ENCODE measurements around the gene IL17B. TPM values are rescaled to one million over a fixed set of nuclear protein-coding genes. Genes with fewer than 3 reads are reported as not detected.

IL17B gene
- total RNA-seq, 2 donors from 2014 or later: not detected

DNA sequence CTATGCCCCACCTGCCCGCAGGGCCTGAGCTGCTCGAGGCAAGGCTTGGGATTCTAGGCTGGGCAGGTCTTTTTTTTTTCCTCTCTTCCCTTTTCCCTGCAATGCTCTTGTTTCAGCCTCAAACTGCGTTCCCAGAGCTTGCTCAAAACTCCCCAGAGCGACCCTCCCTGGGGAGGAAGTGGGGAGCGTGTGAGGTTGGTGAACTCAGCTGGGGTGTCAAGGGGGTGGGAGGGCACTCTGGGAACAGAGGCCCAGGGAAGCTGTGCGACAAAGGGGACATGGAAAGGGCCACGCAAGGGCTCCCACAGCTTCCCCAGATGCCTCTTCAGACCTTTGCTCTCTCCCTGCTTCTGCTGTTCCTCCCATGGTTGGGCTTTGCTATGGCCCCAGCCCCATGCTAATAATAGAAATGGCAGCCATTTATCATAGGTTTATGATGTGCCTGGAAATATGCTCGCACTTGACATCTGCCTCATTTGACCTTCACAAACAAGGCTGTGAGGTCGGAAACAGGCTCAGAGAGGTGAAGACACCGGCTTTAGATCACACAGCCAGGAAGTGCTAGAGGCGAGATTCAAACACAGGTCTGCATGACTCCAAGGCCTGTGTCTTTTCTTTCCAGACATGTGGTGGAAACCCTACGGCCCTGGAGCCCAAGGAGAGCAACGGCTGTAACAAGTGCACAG is 40.9 kb upstream of the IL17B start:
- Mint-ChIP-seq H3K27ac (no peak overlapping the region), H3K9me3 (no peaks in the 10 kb centered on the region), H3K36me3 (ENCODE audit: low read depth) (no peaks in the 10 kb centered on the region), H3K27me3 (ENCODE audit: insufficient read depth) (no peaks in the 10 kb centered on the region), H3K4me3 (no peak overlapping the region), H3K4me1 (peaks cover 26% of the 10 kb centered on the region)
- H3K9ac ChIP-seq (ENCODE audit: extremely low read depth, low read length, poor library complexity, severe bottlenecking): no peak overlapping the region
- 92% methylated on average over 7 to 13 of the region's 13 CpGs for WGBS, 2 experiments (ENCODE audit: insufficient coverage in 1 of 2, insufficient read length in 1 of 2)
- H3K27me3 ChIP-seq (ENCODE audit: control insufficient read depth, insufficient read depth, low read length, poor library complexity, severe bottlenecking): no peaks in the 10 kb centered on the region
- TF ChIP-seq, protein P1, sequence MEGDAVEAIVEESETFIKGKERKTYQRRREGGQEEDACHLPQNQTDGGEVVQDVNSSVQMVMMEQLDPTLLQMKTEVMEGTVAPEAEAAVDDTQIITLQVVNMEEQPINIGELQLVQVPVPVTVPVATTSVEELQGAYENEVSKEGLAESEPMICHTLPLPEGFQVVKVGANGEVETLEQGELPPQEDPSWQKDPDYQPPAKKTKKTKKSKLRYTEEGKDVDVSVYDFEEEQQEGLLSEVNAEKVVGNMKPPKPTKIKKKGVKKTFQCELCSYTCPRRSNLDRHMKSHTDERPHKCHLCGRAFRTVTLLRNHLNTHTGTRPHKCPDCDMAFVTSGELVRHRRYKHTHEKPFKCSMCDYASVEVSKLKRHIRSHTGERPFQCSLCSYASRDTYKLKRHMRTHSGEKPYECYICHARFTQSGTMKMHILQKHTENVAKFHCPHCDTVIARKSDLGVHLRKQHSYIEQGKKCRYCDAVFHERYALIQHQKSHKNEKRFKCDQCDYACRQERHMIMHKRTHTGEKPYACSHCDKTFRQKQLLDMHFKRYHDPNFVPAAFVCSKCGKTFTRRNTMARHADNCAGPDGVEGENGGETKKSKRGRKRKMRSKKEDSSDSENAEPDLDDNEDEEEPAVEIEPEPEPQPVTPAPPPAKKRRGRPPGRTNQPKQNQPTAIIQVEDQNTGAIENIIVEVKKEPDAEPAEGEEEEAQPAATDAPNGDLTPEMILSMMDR (conservative IDR thresholded peaks at IDR 0.05): no peak
- H3K27ac ChIP-seq (ENCODE audit: low read depth, low read length): peak overlapping the region; percentile 50
- no peak overlapping the region for H3K4me3 ChIP-seq (ENCODE audit: low read length)
- no peak for DNase-seq
- H3K9me3 ChIP-seq (ENCODE audit: control insufficient read depth, low read length): no peaks in the 10 kb centered on the region
- no peaks in the 10 kb centered on the region for H3K36me3 ChIP-seq (ENCODE audit: control insufficient read depth, insufficient read depth, low read length)
- peaks cover 12% of the 10 kb centered on the region for H3K4me1 ChIP-seq (ENCODE audit: control insufficient read depth, insufficient read depth, low read length)

- Histone ChIP-seq H3K36me3 (ENCODE audit: control insufficient read depth, insufficient read depth, low read length) (no peaks in the 10 kb centered on the region), H3K27ac (ENCODE audit: low read depth, low read length) (no peak overlapping the region), H3K9ac (ENCODE audit: extremely low read depth, low read length, poor library complexity, severe bottlenecking) (no peak overlapping the region), H3K27me3 (ENCODE audit: control insufficient read depth, insufficient read depth, low read length, poor library complexity, severe bottlenecking) (no peaks in the 10 kb centered on the region), H3K4me3 (ENCODE audit: low read length) (no peak overlapping the region), H3K4me1 (ENCODE audit: control insufficient read depth, insufficient read depth, low read length) (peaks cover 12% of the 10 kb centered on the region), H3K9me3 (ENCODE audit: control insufficient read depth, low read length) (no peaks in the 10 kb centered on the region)
- H3K36me3 Mint-ChIP-seq (ENCODE audit: low read depth): no peaks in the 10 kb centered on the region
- H3K4me3 Mint-ChIP-seq: no peak overlapping the region
- peaks cover 22% of the 10 kb centered on the region for H3K4me1 Mint-ChIP-seq
- no peaks in the 10 kb centered on the region for H3K9me3 Mint-ChIP-seq
- 93 to 97% methylated on average over 3 of the region's 3 CpGs for WGBS, 2 experiments (ENCODE audit: insufficient coverage in 1 of 2, insufficient read length in 1 of 2)
- TF ChIP-seq, protein P1 (conservative IDR thresholded peaks at IDR 0.05): no peak
- H3K27me3 Mint-ChIP-seq (ENCODE audit: insufficient read depth): no peaks in the 10 kb centered on the region
- no peak overlapping the region for H3K27ac Mint-ChIP-seq
- DNase-seq: no peak
Observed at GRCh38 chr5:149419532-149419858, 40.4 kb upstream of the IL17B start.

- no peak overlapping the region for H3K27ac Mint-ChIP-seq
- TF ChIP-seq, protein P1 (conservative IDR thresholded peaks at IDR 0.05): no peak
- WGBS, 2 experiments (ENCODE audit: insufficient coverage in 1 of 2, insufficient read length in 1 of 2): 84 to 93% methylated on average over 5 to 6 of the region's 6 CpGs
Observed at GRCh38 chr5:149418910-149419531, 39.9 kb upstream of the IL17B start.

More at GRCh38 chr5:149418910-149419531, 39.9 kb upstream of the IL17B start:
- H3K27me3 ChIP-seq (ENCODE audit: control insufficient read depth, insufficient read depth, low read length, poor library complexity, severe bottlenecking): no peaks in the 10 kb centered on the region
- Mint-ChIP-seq H3K4me1 (peaks cover 18% of the 10 kb centered on the region), H3K36me3 (ENCODE audit: low read depth) (no peaks in the 10 kb centered on the region), H3K9me3 (no peaks in the 10 kb centered on the region), H3K4me3 (no peak overlapping the region), H3K27me3 (ENCODE audit: insufficient read depth) (no peaks in the 10 kb centered on the region)
- peak overlapping the region; percentile 16 for H3K27ac ChIP-seq (ENCODE audit: low read depth, low read length)
- DNase-seq: no peak
- no peaks in the 10 kb centered on the region for H3K36me3 ChIP-seq (ENCODE audit: control insufficient read depth, insufficient read depth, low read length)
- no peaks in the 10 kb centered on the region for H3K9me3 ChIP-seq (ENCODE audit: control insufficient read depth, low read length)
- no peak overlapping the region for H3K4me3 ChIP-seq (ENCODE audit: low read length)
- peaks cover 9% of the 10 kb centered on the region for H3K4me1 ChIP-seq (ENCODE audit: control insufficient read depth, insufficient read depth, low read length)
- no peak overlapping the region for H3K9ac ChIP-seq (ENCODE audit: extremely low read depth, low read length, poor library complexity, severe bottlenecking)

Measured in endodermal cell (in vitro differentiated cells).